Karpas-422 (cell line): Measurements from ENCODE around the gene AIFM1. TPM values are rescaled to one million over a fixed set of nuclear protein-coding genes. Genes with fewer than 3 reads are reported as not detected.

ENCODE experiments used
- DNase-seq: peaks from one replicate; pipeline ENCODE4 v3.0.0-alpha.2; 2015
- H2AFZ ChIP-seq: fragments of 200-600 bp; sonication (generic); 2 replicates; pipeline ENCODE4 v1.6.1; 2014; ENCODE audit warnings: antibody characterized with exemption, low read length, mixed read lengths
- H3K27ac ChIP-seq: fragments of 200-600 bp; sonication (generic); 2 replicates; pipeline ENCODE4 v1.5.1; 2014; ENCODE audit warnings: mild to moderate bottlenecking, low read length, moderate library complexity
- H3K27me3 ChIP-seq: fragments of 200-600 bp; sonication (generic); 2 replicates; pipeline ENCODE4 v1.6.1; 2014; ENCODE audit warnings: low read length, mixed read lengths
- H3K36me3 ChIP-seq: fragments of 200-600 bp; sonication (generic); 2 replicates; pipeline ENCODE4 v1.6.1; 2014; ENCODE audit warnings: low read length, mixed read lengths; ENCODE audit not compliant: insufficient read depth
- H3K4me1 ChIP-seq: fragments of 200-600 bp; sonication (generic); 2 replicates; pipeline ENCODE4 v1.6.1; 2014; ENCODE audit warnings: mild to moderate bottlenecking, low read length, mixed read lengths
- H3K4me2 ChIP-seq: fragments of 200-600 bp; sonication (generic); 2 replicates; pipeline ENCODE4 v1.6.1; 2014; ENCODE audit warnings: low read length, low read depth, mild to moderate bottlenecking; ENCODE audit not compliant: poor library complexity, severe bottlenecking
- H3K4me3 ChIP-seq: fragments of 200-600 bp; sonication (generic); 2 replicates; pipeline ENCODE4 v1.5.1; 2014; ENCODE audit warnings: mild to moderate bottlenecking, antibody characterized with exemption, low read length, mixed read lengths
- H3K79me2 ChIP-seq: fragments of 200-600 bp; sonication (generic); 2 replicates; pipeline ENCODE4 v1.6.1; 2014; ENCODE audit warnings: mild to moderate bottlenecking, low read length, mixed read lengths
- H3K9ac ChIP-seq: fragments of 200-600 bp; sonication (generic); 2 replicates; pipeline ENCODE4 v1.6.0; 2014; ENCODE audit warnings: low read length
- H3K9me2 ChIP-seq: fragments of 200-600 bp; sonication (generic), shearing (Covaris generic); replicated peaks from 2 replicates; pipeline ENCODE4 v1.6.0; 2014; ENCODE audit warnings: mild to moderate bottlenecking, low read length, moderate library complexity; ENCODE audit not compliant: insufficient read depth
- H3K9me3 ChIP-seq: fragments of 300-700, 200-600 bp; sonication (generic); 2 replicates; pipeline ENCODE4 v1.6.1; 2014; ENCODE audit warnings: low read length, mixed read lengths
- H4K20me1 ChIP-seq: fragments of 200-600 bp; sonication (generic); 2 replicates; pipeline ENCODE4 v1.6.1; 2014; ENCODE audit warnings: mild to moderate bottlenecking, antibody characterized with exemption, low read length, low read depth; ENCODE audit not compliant: insufficient read depth
- total RNA-seq: library from RNA; depleted of rRNA; stranded (reverse); fragments of >200 nt; shearing (Covaris generic); gene quantifications from 2 replicates; pipeline ENCODE4 v1.2.3, GENCODE V29; 2014; ENCODE audit warnings: low replicate concordance

The AIFM1 gene
- total RNA-seq, 1 experiment from 2014 or later: 25.8 TPM

DNA sequence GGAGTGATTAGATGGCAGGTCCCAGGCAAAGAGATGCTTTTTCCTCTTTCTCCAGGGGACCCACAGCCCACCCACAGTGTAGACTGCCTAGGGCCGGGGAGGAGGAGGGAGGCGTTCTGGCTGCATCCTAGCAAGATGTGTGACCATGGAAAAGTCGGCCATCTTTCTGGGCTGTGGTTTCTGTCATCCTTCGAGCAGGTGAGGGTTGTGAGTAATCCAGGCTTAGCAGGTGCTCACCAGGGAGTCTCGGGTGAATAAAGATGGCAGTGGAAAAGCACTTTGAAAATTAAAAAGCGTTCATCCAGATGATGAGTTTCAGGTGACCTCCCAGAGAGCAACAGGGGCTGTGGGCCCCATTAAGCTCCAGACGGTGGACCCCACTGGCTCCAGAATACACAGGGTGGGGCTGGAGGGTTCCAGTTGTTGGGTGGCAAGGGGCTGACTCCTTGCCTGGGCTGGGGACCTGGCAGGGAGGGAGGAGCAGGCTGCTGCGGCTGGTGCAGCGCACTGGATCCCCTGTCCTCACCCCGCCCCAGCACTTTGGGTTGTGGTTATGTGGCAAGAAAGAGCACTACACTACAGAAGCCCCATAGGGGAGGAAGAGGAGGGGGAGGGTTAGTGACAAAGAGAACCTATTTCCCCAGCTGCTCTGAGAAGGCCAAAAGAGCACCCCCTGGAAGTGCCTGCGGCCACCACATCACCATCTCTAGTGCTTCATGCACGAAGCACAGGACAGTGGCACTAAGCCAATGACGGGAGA is 79.0 kb downstream of the AIFM1 start:
- Histone ChIP-seq H3K4me1 (peaks cover 75% of the 10 kb centered on the region), H3K4me2 (peak overlapping the region; percentile 44), H3K4me3 (peak overlapping the region; percentile 31; the same call in 1 of the 2 replicates), H3K27me3 (no peaks in the 10 kb centered on the region), H3K27ac (peak overlapping the region; percentile 89), H2AFZ (no peak overlapping the region), H4K20me1 (no peaks in the 10 kb centered on the region), H3K9me2 (no peaks in the 10 kb centered on the region), H3K79me2 (peaks cover 48% of the 10 kb centered on the region), H3K9me3 (no peaks in the 10 kb centered on the region), H3K36me3 (no peaks in the 10 kb centered on the region), H3K9ac (peak overlapping the region; percentile 58)
- peak; percentile 67 for DNase-seq

DNA sequence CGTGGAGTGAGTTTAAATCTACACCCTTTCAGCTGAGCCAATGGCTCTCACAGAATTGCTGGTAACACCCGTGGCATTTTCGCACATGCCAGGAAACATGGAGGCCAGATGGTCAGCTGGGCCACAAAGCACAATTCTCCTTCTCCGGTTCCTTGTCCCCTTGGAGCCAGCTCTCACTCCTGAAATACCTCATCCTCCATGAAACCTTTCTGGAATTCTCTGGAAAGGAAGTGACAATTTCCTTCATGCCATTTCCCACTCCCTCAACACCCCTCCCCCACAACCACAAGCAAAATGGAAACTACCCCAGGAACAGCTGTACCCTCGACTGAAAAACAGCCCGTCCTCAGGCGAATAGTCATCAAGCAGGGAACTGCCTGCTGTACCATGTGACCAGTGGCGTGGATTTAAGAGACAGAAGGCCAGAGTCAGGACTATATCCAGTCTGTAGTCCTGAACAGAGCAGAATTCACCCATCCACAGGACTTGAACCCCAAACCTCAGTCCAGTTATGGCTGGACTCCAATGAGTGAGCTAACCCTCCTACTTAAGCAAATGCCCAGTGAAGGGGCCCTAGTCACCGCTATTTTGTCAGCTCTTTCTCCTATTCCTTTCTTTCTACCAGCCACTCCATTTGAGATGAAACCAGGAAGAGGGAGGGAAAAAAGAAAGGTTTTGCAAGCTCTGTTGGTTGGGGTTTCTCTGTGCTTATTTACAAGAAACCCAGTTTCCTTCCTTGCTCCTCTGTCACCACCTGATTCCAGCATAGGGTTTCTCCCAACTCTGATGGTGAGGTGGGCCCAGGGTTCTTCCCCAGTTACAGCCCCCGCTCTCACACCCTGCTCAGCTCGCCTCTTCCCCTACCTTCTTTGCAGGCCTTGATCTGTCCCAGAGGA is 79.8 kb downstream of the AIFM1 start:
- no peak overlapping the region for H2AFZ ChIP-seq
- peak overlapping the region; percentile 44 for H3K4me2 ChIP-seq
- H3K27ac ChIP-seq: peak overlapping the region; percentile 89
- H3K36me3 ChIP-seq: no peaks in the 10 kb centered on the region
- H3K9me3 ChIP-seq: no peaks in the 10 kb centered on the region
- peak overlapping the region; percentile 58 for H3K9ac ChIP-seq
- no peak for DNase-seq
- no peaks in the 10 kb centered on the region for H3K27me3 ChIP-seq
- H3K4me1 ChIP-seq: peaks cover 72% of the 10 kb centered on the region
- H3K9me2 ChIP-seq: no peaks in the 10 kb centered on the region
- H3K79me2 ChIP-seq: peaks cover 42% of the 10 kb centered on the region
- H4K20me1 ChIP-seq: no peaks in the 10 kb centered on the region
- peak overlapping the region; percentile 31 for H3K4me3 ChIP-seq

DNA sequence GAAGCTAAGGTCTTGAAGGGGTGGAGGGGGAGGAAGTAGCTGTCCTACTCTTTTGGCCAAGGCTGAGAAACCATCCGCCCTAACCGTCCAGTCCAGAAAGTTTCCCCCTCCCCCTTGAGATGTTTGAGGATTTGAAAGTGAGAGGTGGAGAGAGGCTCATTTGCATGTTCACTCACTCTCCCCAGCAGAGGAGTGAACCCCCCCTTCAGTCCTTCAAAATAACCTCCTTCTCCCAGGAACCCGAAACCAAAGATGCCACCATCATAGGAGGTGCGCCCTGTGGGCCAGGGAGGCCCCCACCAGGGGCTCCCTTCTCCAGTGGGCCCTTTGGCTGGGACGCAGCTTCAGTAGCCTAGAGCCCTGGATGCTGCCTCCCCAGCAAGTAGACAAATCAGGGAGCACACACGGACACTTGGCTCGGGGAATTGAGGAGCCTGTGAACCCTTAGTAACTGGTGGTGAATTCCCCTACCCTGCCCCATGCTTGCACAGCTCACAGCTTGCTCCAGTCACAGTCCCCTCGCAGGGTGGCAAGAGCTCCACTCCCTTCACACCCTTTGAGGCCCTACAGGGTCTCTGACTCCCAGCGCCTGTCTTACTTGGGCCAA is 80.9 kb downstream of the AIFM1 start:
- H3K4me2 ChIP-seq: peak overlapping the region; percentile 44
- no peak overlapping the region for H2AFZ ChIP-seq
- H3K4me1 ChIP-seq: peaks cover 69% of the 10 kb centered on the region
- no peaks in the 10 kb centered on the region for H3K27me3 ChIP-seq
- no peaks in the 10 kb centered on the region for H4K20me1 ChIP-seq
- peak overlapping the region; percentile 89 for H3K27ac ChIP-seq
- DNase-seq: peak; percentile 81
- H3K9me3 ChIP-seq: no peaks in the 10 kb centered on the region
- no peaks in the 10 kb centered on the region for H3K36me3 ChIP-seq
- no peaks in the 10 kb centered on the region for H3K9me2 ChIP-seq
- peaks cover 36% of the 10 kb centered on the region for H3K79me2 ChIP-seq
- H3K4me3 ChIP-seq: peak overlapping the region; percentile 31; the same call in 1 of the 2 replicates
- peak overlapping the region; percentile 58 for H3K9ac ChIP-seq

DNA sequence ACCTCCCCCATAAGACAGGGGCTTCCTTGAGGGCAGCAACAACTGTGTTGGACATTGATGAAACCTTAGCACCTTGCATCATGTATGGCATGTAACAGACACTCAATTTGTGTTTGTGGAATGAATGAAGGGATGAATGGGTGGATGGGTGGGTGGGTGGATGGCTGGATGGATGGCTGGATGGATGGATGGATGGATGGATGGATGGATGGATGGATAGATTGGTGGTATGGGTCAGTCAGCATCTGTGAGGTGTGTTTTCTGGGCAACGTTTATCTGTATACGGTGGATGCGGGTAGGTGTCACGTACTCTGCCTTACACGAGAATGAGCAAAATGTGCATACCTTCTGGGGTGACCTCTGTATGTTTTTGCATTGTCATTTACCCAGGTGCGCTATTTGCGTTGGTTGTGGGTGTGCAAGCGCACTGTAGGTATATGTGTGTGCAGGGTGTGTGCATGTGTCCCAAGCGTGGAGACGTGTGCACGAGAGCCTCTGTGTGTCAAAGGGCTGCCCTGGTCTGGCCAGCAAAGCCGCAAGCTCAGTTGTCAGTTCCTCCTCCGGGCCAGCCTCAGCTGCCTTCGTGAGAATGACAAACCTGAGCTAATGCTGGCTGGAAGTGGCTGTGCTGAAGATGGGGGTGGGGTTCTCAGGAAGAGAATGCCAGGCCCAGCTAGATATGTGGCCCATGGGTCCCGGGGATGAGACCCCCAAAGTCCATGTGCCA is 81.8 kb downstream of the AIFM1 start:
- H2AFZ ChIP-seq: no peak overlapping the region
- no peaks in the 10 kb centered on the region for H3K27me3 ChIP-seq
- H4K20me1 ChIP-seq: no peaks in the 10 kb centered on the region
- peak overlapping the region; percentile 89 for H3K27ac ChIP-seq
- no peaks in the 10 kb centered on the region for H3K36me3 ChIP-seq
- no peaks in the 10 kb centered on the region for H3K9me3 ChIP-seq
- peak; percentile 61 for DNase-seq
- no peaks in the 10 kb centered on the region for H3K9me2 ChIP-seq
- peak overlapping the region; percentile 31; the same call in 1 of the 2 replicates for H3K4me3 ChIP-seq
- peaks cover 30% of the 10 kb centered on the region for H3K79me2 ChIP-seq
- peak overlapping the region; percentile 58 for H3K9ac ChIP-seq
- peaks cover 67% of the 10 kb centered on the region for H3K4me1 ChIP-seq
- peak overlapping the region; percentile 44 for H3K4me2 ChIP-seq

DNA sequence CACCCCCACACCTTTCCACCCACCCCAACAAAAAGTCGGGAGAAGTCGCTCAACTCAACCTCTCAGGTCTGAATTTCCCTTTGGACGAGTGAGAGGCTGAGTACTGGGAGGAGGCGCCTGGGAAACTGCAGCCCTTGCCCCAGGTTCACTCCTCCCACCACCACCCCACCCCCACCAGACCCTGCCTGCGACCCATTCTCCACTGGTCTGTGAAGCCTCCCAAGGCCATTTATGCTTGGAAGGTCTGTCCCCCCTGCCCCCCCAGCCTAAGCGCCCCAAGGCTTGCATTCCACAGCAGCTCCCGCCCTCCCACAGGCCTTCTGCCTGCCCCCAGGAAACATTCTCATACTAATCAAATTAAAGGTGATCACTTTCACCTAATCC is 82.5 kb downstream of the AIFM1 start:
- no peaks in the 10 kb centered on the region for H3K27me3 ChIP-seq
- peak overlapping the region; percentile 44 for H3K4me2 ChIP-seq
- peaks cover 64% of the 10 kb centered on the region for H3K4me1 ChIP-seq
- no peak for DNase-seq
- H3K9ac ChIP-seq: peak overlapping the region; percentile 58
- H3K4me3 ChIP-seq: peak overlapping the region; percentile 46; the same call in 1 of the 2 replicates
- H3K9me3 ChIP-seq: no peaks in the 10 kb centered on the region
- H4K20me1 ChIP-seq: no peaks in the 10 kb centered on the region
- no peak overlapping the region for H2AFZ ChIP-seq
- peak overlapping the region; percentile 89 for H3K27ac ChIP-seq
- no peaks in the 10 kb centered on the region for H3K9me2 ChIP-seq
- no peaks in the 10 kb centered on the region for H3K36me3 ChIP-seq
- H3K79me2 ChIP-seq: peaks cover 23% of the 10 kb centered on the region

DNA sequence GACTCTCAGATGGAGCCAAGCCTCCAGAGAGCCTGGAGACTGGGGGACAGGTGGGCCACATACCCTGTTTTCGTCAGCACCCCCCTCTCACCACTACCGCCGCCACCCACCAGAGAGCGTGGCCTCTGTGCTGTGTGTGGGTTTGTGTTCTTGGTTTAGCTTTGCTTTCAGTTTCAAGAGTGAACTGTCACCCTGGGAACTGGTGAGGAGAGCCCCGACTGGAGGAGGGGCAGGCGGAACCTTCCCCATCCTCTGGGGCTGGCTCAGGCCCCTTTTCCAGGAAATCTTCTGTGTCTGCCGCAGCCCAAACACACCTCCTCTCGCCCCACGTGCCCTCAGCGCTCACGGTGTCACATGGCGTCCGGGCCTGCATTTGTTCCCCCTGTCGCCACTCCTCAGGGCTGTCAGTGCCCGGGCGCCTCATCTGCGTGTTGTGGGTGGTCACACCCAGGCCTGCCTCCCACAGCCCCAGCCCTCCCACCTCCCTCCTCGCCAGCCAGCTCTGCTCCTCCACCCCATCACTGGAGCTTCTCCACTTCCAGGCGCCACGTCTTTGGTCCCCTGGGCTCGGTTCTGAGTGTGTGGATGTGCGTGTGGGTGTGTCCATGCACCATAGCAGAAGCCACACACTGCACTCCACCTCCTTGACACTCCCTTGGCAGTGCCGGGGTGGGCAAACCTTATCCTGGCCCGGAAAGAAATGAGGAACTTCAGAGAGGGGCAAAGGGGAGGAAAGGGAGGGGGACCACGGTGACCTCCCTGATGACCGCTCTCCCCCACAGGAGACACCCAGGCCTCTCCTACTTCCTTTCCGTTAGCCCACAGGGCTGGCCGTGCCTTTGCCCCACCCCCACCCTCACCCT is 83.2 kb downstream of the AIFM1 start:
- Histone ChIP-seq H3K4me3 (peak overlapping the region; percentile 46; the same call in 1 of the 2 replicates), H3K4me1 (peaks cover 57% of the 10 kb centered on the region), H3K79me2 (peaks cover 19% of the 10 kb centered on the region), H3K27me3 (no peaks in the 10 kb centered on the region), H3K27ac (peak overlapping the region; percentile 89), H2AFZ (no peak overlapping the region), H3K9ac (peak overlapping the region; percentile 58), H4K20me1 (no peaks in the 10 kb centered on the region), H3K9me2 (no peaks in the 10 kb centered on the region), H3K36me3 (no peaks in the 10 kb centered on the region), H3K4me2 (peak overlapping the region; percentile 44), H3K9me3 (no peaks in the 10 kb centered on the region)
- DNase-seq: peak; percentile 62

DNA sequence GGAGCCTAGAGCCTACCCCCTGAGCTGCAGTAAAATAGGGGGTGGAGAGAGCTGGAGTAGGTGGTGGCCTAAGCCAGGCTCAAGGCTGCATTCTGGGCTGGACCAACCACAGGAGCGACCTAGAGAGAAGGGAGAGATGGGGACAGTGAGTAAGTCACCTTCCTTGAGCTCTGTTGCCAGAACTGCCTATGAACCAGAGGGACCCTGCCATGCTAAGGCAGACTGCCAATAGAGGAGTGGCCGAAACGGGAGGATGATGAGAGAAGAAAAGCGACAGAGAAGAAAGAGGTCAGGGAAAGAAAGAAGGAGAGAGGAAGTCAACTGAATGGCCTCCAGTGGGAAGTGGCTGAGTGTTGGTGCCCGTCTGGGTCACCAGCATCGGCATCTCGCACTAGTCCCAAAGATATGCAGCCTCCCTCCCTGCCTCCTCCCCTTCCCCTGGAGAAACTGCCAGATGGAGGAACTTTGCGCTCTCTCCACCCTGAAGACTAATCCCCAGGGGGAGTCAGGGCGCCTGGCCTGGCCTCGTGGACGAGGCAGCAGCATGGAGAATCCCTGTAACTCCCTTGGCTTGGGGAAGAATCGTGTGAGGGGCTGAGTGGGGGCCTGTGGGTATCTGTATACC is 84.1 kb downstream of the AIFM1 start:
- H3K4me1 ChIP-seq: peaks cover 48% of the 10 kb centered on the region
- H3K79me2 ChIP-seq: peaks cover 14% of the 10 kb centered on the region
- DNase-seq: no peak
- H2AFZ ChIP-seq: no peak overlapping the region
- no peaks in the 10 kb centered on the region for H3K9me3 ChIP-seq
- no peaks in the 10 kb centered on the region for H3K36me3 ChIP-seq
- no peaks in the 10 kb centered on the region for H3K9me2 ChIP-seq
- H3K27me3 ChIP-seq: no peaks in the 10 kb centered on the region
- H3K9ac ChIP-seq: peak overlapping the region; percentile 58; the same call in 1 of the 2 replicates
- H3K4me3 ChIP-seq: no peak overlapping the region
- H3K4me2 ChIP-seq: no peak overlapping the region
- no peaks in the 10 kb centered on the region for H4K20me1 ChIP-seq
- peak overlapping the region; percentile 89 for H3K27ac ChIP-seq
